Calu3 (cell line): Measurements from ENCODE around the gene PTCRA. TPM values are rescaled to one million over a fixed set of nuclear protein-coding genes. Genes with fewer than 3 reads are reported as not detected.
"Not testable (repeated sequence)": the region's sequence is repeated elsewhere in the genome, so short reads cannot be mapped to it uniquely, and the experiment has no call there.

ENCODE experiments used
- BruUV-seq: library from RNA; stranded (reverse); fragments of 400-500 nt; replicated peaks from 2 replicates; lab custom pipeline; 2021; lab: Mats Ljungman, UMichigan
- CTCF ChIA-PET: fragments of 300-600 bp; sonication (Branson Sonifier 250); formaldehyde crosslinking; loops from one replicate; lab custom pipeline; 2022; ENCODE audit warnings: antibody characterized with exemption; lab: Charles Lee
- DNase-seq: peaks from one replicate; pipeline ENCODE4 v3.0.0; 2022
- H3K27ac Mint-ChIP-seq: one replicate; pipeline ENCODE4 v1.8.0; 2022; ENCODE audit warnings: mixed read lengths; ENCODE audit not compliant: unreplicated experiment
- H3K27me3 Mint-ChIP-seq: one replicate; pipeline ENCODE4 v1.8.0; 2022; ENCODE audit warnings: mixed read lengths; ENCODE audit not compliant: unreplicated experiment
- H3K36me3 Mint-ChIP-seq: one replicate; pipeline ENCODE4 v1.8.0; 2022; ENCODE audit warnings: mild to moderate bottlenecking, moderate library complexity, mixed read lengths; ENCODE audit not compliant: insufficient read depth, unreplicated experiment
- H3K4me1 Mint-ChIP-seq: one replicate; pipeline ENCODE4 v1.8.0; 2022; ENCODE audit warnings: mild to moderate bottlenecking, low read depth, mixed read lengths; ENCODE audit not compliant: unreplicated experiment
- H3K4me3 Mint-ChIP-seq: one replicate; pipeline ENCODE4 v1.8.0; 2022; ENCODE audit warnings: mild to moderate bottlenecking, low read depth, moderate library complexity, mixed read lengths; ENCODE audit not compliant: unreplicated experiment
- H3K9me3 Mint-ChIP-seq: one replicate; pipeline ENCODE4 v1.8.0; 2022; ENCODE audit warnings: low read depth, mixed read lengths; ENCODE audit not compliant: unreplicated experiment
- intact Hi-C: fragments of 100-400 bp; cut with micrococcal nuclease; formaldehyde crosslinking; loops from one replicate; pipeline ENCODE4 v1.10.0; 2022; ENCODE audit not compliant: unreplicated experiment
- total RNA-seq: library from RNA; stranded (reverse); gene quantifications from 2 replicates; pipeline ENCODE4 v1.2.3, GENCODE V29; 2022
- TF ChIP-seq, protein P1 (sequence below): fragments of 200-600 bp; IDR thresholded peaks from one replicate; pipeline ENCODE4 v1.8.0; 2022; ENCODE audit warnings: antibody characterized with exemption; ENCODE audit not compliant: unreplicated experiment

The PTCRA gene
- total RNA-seq, 1 experiment from 2014 or later = not detected

GRCh38 chr6:42891199-42891722, 24.6 kb upstream of the PTCRA start:
- H3K36me3 Mint-ChIP-seq = peaks cover 44% of the 10 kb centered on the region
- no TSS peak for BruUV-seq
- peak overlapping the region; percentile 95 for H3K4me3 Mint-ChIP-seq
- H3K27ac Mint-ChIP-seq = peak overlapping the region; percentile 91
- DNase-seq = no peak
- H3K9me3 Mint-ChIP-seq = no peaks in the 10 kb centered on the region
- H3K4me1 Mint-ChIP-seq = peaks cover 23% of the 10 kb centered on the region
- CTCF ChIA-PET = interaction anchor here (0.6 to 1.0 kb wide), 4 partner anchors 10 to 1328 kb away, joined by 3 to 7 read pairs (median 5); partner anchors contain the start of gene RPL7L1
- intact Hi-C loops = no loop called here
- H3K27me3 Mint-ChIP-seq = no peaks in the 10 kb centered on the region
- TF ChIP-seq, protein P1, sequence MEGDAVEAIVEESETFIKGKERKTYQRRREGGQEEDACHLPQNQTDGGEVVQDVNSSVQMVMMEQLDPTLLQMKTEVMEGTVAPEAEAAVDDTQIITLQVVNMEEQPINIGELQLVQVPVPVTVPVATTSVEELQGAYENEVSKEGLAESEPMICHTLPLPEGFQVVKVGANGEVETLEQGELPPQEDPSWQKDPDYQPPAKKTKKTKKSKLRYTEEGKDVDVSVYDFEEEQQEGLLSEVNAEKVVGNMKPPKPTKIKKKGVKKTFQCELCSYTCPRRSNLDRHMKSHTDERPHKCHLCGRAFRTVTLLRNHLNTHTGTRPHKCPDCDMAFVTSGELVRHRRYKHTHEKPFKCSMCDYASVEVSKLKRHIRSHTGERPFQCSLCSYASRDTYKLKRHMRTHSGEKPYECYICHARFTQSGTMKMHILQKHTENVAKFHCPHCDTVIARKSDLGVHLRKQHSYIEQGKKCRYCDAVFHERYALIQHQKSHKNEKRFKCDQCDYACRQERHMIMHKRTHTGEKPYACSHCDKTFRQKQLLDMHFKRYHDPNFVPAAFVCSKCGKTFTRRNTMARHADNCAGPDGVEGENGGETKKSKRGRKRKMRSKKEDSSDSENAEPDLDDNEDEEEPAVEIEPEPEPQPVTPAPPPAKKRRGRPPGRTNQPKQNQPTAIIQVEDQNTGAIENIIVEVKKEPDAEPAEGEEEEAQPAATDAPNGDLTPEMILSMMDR = no peak

DNA sequence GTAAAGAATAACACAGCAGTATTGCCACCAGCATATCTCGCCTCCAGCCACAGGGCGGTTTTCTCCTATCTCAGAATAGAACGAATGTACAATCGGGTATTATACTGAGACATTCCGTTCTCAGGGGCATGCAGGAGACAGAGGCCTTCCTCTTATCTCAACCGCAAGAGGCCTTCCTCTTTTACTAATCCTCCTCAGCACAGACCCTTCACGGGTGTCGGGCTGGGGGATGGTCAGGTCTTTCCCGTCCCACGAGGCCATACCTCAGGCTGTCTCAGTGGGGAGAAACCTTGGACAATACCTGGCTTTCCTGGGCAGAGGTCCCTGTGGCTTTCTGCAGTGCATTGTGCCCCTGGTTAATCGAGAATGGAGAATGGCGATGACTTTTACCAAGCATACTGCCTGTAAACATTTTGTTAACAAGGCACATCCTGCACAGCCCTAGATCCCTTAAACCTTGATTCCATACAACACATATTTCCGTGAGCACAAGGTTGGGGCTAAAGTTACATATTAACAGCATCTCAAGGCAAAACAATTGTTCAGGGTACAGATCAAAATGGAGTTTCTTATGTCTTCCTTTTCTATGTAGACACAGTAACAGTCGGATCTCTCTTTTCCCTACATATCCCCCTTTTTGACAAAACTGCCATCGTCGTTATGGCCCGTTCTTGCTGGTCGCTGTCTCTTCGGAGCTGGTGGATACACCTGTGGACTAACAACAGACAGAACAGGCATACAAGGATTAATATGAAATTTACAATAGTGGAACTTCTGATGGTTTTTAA, 21.6 kb upstream of the PTCRA start:
- peaks cover 23% of the 10 kb centered on the region for H3K4me1 Mint-ChIP-seq
- intact Hi-C loops, BruUV-seq, H3K4me3 Mint-ChIP-seq, DNase-seq, H3K27me3 Mint-ChIP-seq, CTCF ChIA-PET, H3K9me3 Mint-ChIP-seq, H3K27ac Mint-ChIP-seq: not testable (repeated sequence)
- peaks cover 22% of the 10 kb centered on the region for H3K36me3 Mint-ChIP-seq

GRCh38 chr6:42896178-42896719, 19.6 kb upstream of the PTCRA start:
- BruUV-seq = no TSS peak
- Mint-ChIP-seq H3K36me3 (peaks cover 2% of the 10 kb centered on the region), H3K4me3 (no peak overlapping the region), H3K4me1 (peaks cover 19% of the 10 kb centered on the region), H3K27me3 (peaks cover 2% of the 10 kb centered on the region), H3K9me3 (no peaks in the 10 kb centered on the region), H3K27ac (no peak overlapping the region)
- no peak for DNase-seq
- CTCF ChIA-PET = interaction anchor here (1.0 kb wide), 1 partner anchor 257 kb away, joined by 3 read pairs; no protein-coding TSS in a partner anchor
- intact Hi-C loops = no loop called here
- TF ChIP-seq, protein P1 = no peak

GRCh38 chr6:42898891-42899361, 16.9 kb upstream of the PTCRA start:
- CTCF ChIA-PET = interaction anchor here (0.5 to 1.0 kb wide), 2 partner anchors 201 to 237 kb away, joined by 3 read pairs; no protein-coding TSS in a partner anchor
- no TSS peak for BruUV-seq
- no peaks in the 10 kb centered on the region for H3K36me3 Mint-ChIP-seq
- intact Hi-C loops = loop anchor here (2.0 kb wide), 1 partner anchor 238 kb away; no protein-coding TSS in a partner anchor
- no peak overlapping the region for H3K27ac Mint-ChIP-seq
- no peaks in the 10 kb centered on the region for H3K9me3 Mint-ChIP-seq
- H3K4me3 Mint-ChIP-seq = no peak overlapping the region
- peaks cover 26% of the 10 kb centered on the region for H3K4me1 Mint-ChIP-seq
- peaks cover 11% of the 10 kb centered on the region for H3K27me3 Mint-ChIP-seq
- DNase-seq = peak; percentile 86
- TF ChIP-seq, protein P1 = peak; percentile 91
